H9 (cell line): ENCODE measurements around the gene SMARCAL1. TPM values are rescaled to one million over a fixed set of nuclear protein-coding genes. Genes with fewer than 3 reads are reported as not detected.

Source experiments
- DNase-seq: peaks from one replicate; pipeline ENCODE4 v3.0.0-alpha.2; 2017
- H2AFZ ChIP-seq: one replicate; pipeline ENCODE4 v1.6.1; 2013; ENCODE audit warnings: mild to moderate bottlenecking, low read length, control low read depth, moderate library complexity
- H2AK5ac ChIP-seq: 2 replicates; pipeline ENCODE4 v1.6.1; 2013; ENCODE audit warnings: low read length, control low read depth, mixed read lengths; ENCODE audit not compliant: insufficient read length
- H2BK120ac ChIP-seq: one replicate; pipeline ENCODE4 v1.6.1; 2013; ENCODE audit warnings: low read depth, mild to moderate bottlenecking, low read length, control low read depth, inconsistent platforms; ENCODE audit not compliant: poor library complexity, severe bottlenecking
- H2BK12ac ChIP-seq: 2 replicates; pipeline ENCODE4 v1.6.1; 2013; ENCODE audit warnings: low read length, control low read depth, mixed read lengths, low read depth; ENCODE audit not compliant: insufficient read length
- H2BK15ac ChIP-seq: 2 replicates; pipeline ENCODE4 v1.6.1; 2013; ENCODE audit warnings: low read depth, low read length, control low read depth
- H2BK20ac ChIP-seq: one replicate; pipeline ENCODE4 v1.6.1; 2013; ENCODE audit warnings: low read depth, mild to moderate bottlenecking, low read length, control low read depth, inconsistent platforms; ENCODE audit not compliant: poor library complexity, severe bottlenecking
- H2BK5ac ChIP-seq: 2 replicates; pipeline ENCODE4 v1.6.1; 2013; ENCODE audit warnings: low read length, control low read depth, mixed read lengths; ENCODE audit not compliant: insufficient read length
- H3K14ac ChIP-seq: 2 replicates; pipeline ENCODE4 v1.6.1; 2013; ENCODE audit warnings: low read length, control low read depth; ENCODE audit not compliant: insufficient read depth
- H3K18ac ChIP-seq: 2 replicates; pipeline ENCODE4 v1.6.1; 2013; ENCODE audit warnings: low read depth, mild to moderate bottlenecking, mixed read lengths, low read length, control low read depth; ENCODE audit not compliant: insufficient read length
- H3K23ac ChIP-seq: 2 replicates; pipeline ENCODE4 v1.6.1; 2013; ENCODE audit warnings: low read length, control low read depth, mixed read lengths, low read depth; ENCODE audit not compliant: insufficient read length
- H3K23me2 ChIP-seq: 2 replicates; pipeline ENCODE4 v1.6.1; 2013; ENCODE audit warnings: low read depth, mild to moderate bottlenecking, mixed read lengths, low read length, control low read depth; ENCODE audit not compliant: insufficient read length, poor library complexity, severe bottlenecking
- H3K27ac ChIP-seq: 2 replicates; pipeline ENCODE4 v1.5.1; 2013; ENCODE audit warnings: low read length, control low read depth, mixed read lengths, low read depth; ENCODE audit not compliant: insufficient read length
- H3K27me3 ChIP-seq: 2 replicates; pipeline ENCODE4 v1.6.1; 2013; ENCODE audit warnings: low read length, control low read depth, inconsistent platforms; ENCODE audit not compliant: insufficient read depth
- H3K4ac ChIP-seq: 2 replicates; pipeline ENCODE4 v1.6.1; 2013; ENCODE audit warnings: low read depth, mild to moderate bottlenecking, control low read depth, inconsistent platforms, low read length, moderate library complexity
- H3K4me1 ChIP-seq: 2 replicates; pipeline ENCODE4 v1.6.1; 2013; ENCODE audit warnings: low read length, control low read depth, inconsistent platforms; ENCODE audit not compliant: insufficient read depth
- H3K4me2 ChIP-seq: 2 replicates; pipeline ENCODE4 v1.6.1; 2013; ENCODE audit warnings: low read length, control low read depth, mixed read lengths; ENCODE audit not compliant: insufficient read length, insufficient read depth
- H3K56ac ChIP-seq: 2 replicates; pipeline ENCODE4 v1.6.1; 2013; ENCODE audit warnings: low read depth, mild to moderate bottlenecking, mixed read lengths, low read length, control low read depth; ENCODE audit not compliant: insufficient read length
- H3K79me1 ChIP-seq: 2 replicates; pipeline ENCODE4 v1.6.1; 2013; ENCODE audit warnings: low read depth, mild to moderate bottlenecking, moderate library complexity, low read length, control low read depth, inconsistent platforms; ENCODE audit not compliant: insufficient read depth, poor library complexity, severe bottlenecking
- H3K79me2 ChIP-seq: 2 replicates; pipeline ENCODE4 v1.6.1; 2013; ENCODE audit warnings: low read length, control low read depth, inconsistent platforms; ENCODE audit not compliant: insufficient read depth
- H3K9ac ChIP-seq: 2 replicates; pipeline ENCODE4 v1.6.1; 2013; ENCODE audit warnings: low read length, control low read depth, mixed read lengths; ENCODE audit not compliant: insufficient read length; ENCODE audit errors: extremely low read depth
- H3K9me3 ChIP-seq: one replicate; pipeline ENCODE4 v1.6.1; 2013; ENCODE audit warnings: low read depth, low read length, inconsistent platforms; ENCODE audit not compliant: control insufficient read depth
- H3T11ph ChIP-seq: one replicate; pipeline ENCODE4 v1.6.1; 2013; ENCODE audit warnings: mild to moderate bottlenecking, low read length, control low read depth, inconsistent platforms
- H4K20me1 ChIP-seq: one replicate; pipeline ENCODE4 v1.6.1; 2013; ENCODE audit not compliant: control insufficient read depth, insufficient read length, insufficient read depth
- H4K5ac ChIP-seq: 2 replicates; pipeline ENCODE4 v1.6.1; 2013; ENCODE audit warnings: low read depth, mild to moderate bottlenecking, mixed read lengths, low read length, control low read depth; ENCODE audit not compliant: insufficient read length
- H4K8ac ChIP-seq: replicated peaks from 2 replicates; pipeline ENCODE4 v1.6.1; 2013; ENCODE audit warnings: low read length, control low read depth, mixed read lengths, low read depth; ENCODE audit not compliant: insufficient read length
- H4K91ac ChIP-seq: 2 replicates; pipeline ENCODE4 v1.6.1; 2013; ENCODE audit warnings: low read depth, mild to moderate bottlenecking, moderate library complexity, mixed read lengths, low read length, control low read depth; ENCODE audit not compliant: insufficient read length
- H3K27ac Mint-ChIP-seq, 3 experiments: 2 replicates in 2 of 3; 3 replicates in 1 of 3; pipeline ENCODE4 v1.8.0; 2020 to 2021; ENCODE audit warnings: mixed read lengths in 3 of 3, mild to moderate bottlenecking in 1 of 3, moderate library complexity in 1 of 3
- H3K27me3 Mint-ChIP-seq: 2 replicates; pipeline ENCODE4 v1.8.0; 2021; ENCODE audit warnings: low read depth, mild to moderate bottlenecking, moderate library complexity, mixed read lengths
- H3K36me3 Mint-ChIP-seq, 3 experiments: 2 replicates in 2 of 3; 3 replicates in 1 of 3; pipeline ENCODE4 v1.8.0; 2020 to 2021; ENCODE audit warnings: low read depth in 3 of 3, mixed read lengths in 3 of 3; ENCODE audit not compliant: insufficient read depth in 1 of 3
- H3K4me1 Mint-ChIP-seq, 2 experiments: 2 replicates each; pipeline ENCODE4 v1.8.0; 2020; ENCODE audit warnings: mixed read lengths in 2 of 2
- H3K4me3 Mint-ChIP-seq, 2 experiments: 2 replicates in 1 of 2; 3 replicates in 1 of 2; pipeline ENCODE4 v1.8.0; 2020 to 2021; ENCODE audit warnings: mild to moderate bottlenecking in 2 of 2, mixed read lengths in 2 of 2, moderate library complexity in 1 of 2
- H3K9me3 Mint-ChIP-seq, 2 experiments: 2 replicates in 1 of 2; 3 replicates in 1 of 2; pipeline ENCODE4 v1.8.0; 2020; ENCODE audit warnings: mild to moderate bottlenecking in 2 of 2, mixed read lengths in 2 of 2, moderate library complexity in 1 of 2
- CTCF ChIP-seq: fragments of 200-600 bp; sonication (generic); conservative IDR thresholded peaks from 3 replicates; pipeline ENCODE4 v1.8.0; 2021; ENCODE audit warnings: antibody characterized with exemption, mild to moderate bottlenecking
- WGBS: extraction: QIAGEN DNeasy Blood & Tissue Kit; methylation state at CpG from one replicate; pipeline ENCODE4 v1.1.7; 2013; ENCODE audit warnings: missing lambda C conversion rate, low lambda C conversion rate, mixed read lengths; ENCODE audit not compliant: insufficient read length; ENCODE audit errors: extremely low coverage; 5-methylcytosine and 5-hydroxymethylcytosine counted together
- total RNA-seq: library from RNA; stranded (reverse); gene quantifications from 2 replicates; pipeline ENCODE4 v1.2.1, GENCODE V29; 2021

Gene SMARCAL1
- total RNA-seq, 1 experiment from 2014 or later = 16.5 TPM

- peaks cover 25 to 26% of the 10 kb centered on the region in 2 experiments for H3K4me1 Mint-ChIP-seq
- no peak overlapping the region for H3K14ac ChIP-seq
- H3K27me3 ChIP-seq = no peaks in the 10 kb centered on the region
- H4K20me1 ChIP-seq = no peaks in the 10 kb centered on the region
- H2BK12ac ChIP-seq = no peak overlapping the region
- no peak overlapping the region for H3K27ac Mint-ChIP-seq
- no peak for TF ChIP-seq CTCF
- H3K4me3 Mint-ChIP-seq = no peak overlapping the region
- peaks cover 2 to 8% (median 8%) of the 10 kb centered on the region in 3 experiments; a peak in 5 of 7 replicates for H3K36me3 Mint-ChIP-seq
- no peak overlapping the region for H3T11ph ChIP-seq
- H3K23ac ChIP-seq = no peak overlapping the region
- H4K91ac ChIP-seq = no peak overlapping the region
- H3K79me1 ChIP-seq = no peaks in the 10 kb centered on the region
- H2BK15ac ChIP-seq = no peak overlapping the region
- H3K27me3 Mint-ChIP-seq = no peaks in the 10 kb centered on the region
- H3K9me3 Mint-ChIP-seq = no peaks in the 10 kb centered on the region
- H3K23me2 ChIP-seq = no peaks in the 10 kb centered on the region
- no peak overlapping the region for H3K4ac ChIP-seq
- H2AK5ac ChIP-seq = no peak overlapping the region
- no peak overlapping the region for H3K56ac ChIP-seq
- no peaks in the 10 kb centered on the region for H3K4me1 ChIP-seq
- no peak overlapping the region for H2BK5ac ChIP-seq
- no peak overlapping the region for H4K5ac ChIP-seq
- no peaks in the 10 kb centered on the region for H3K9me3 ChIP-seq
- H3K27ac ChIP-seq = no peak overlapping the region
- no peak overlapping the region for H3K18ac ChIP-seq
- no CpG with 5 or more reads among the region's 7 CpGs for WGBS
- no peak overlapping the region for H2BK120ac ChIP-seq
- H2AFZ ChIP-seq = no peak overlapping the region
- no peaks in the 10 kb centered on the region for H3K79me2 ChIP-seq
- DNase-seq = no peak
- H3K9ac ChIP-seq = no peak overlapping the region
- H2BK20ac ChIP-seq = no peak overlapping the region
- H3K4me2 ChIP-seq = no peak overlapping the region
- H4K8ac ChIP-seq = no peak overlapping the region
These were observed 1.7 kb upstream of the SMARCAL1 start for GRCh38 chr2:216410550-216410949.
